Mesothelial cell of epicardium (in vitro differentiated cells): ENCODE results near the gene TAGLN. TPM values are rescaled to one million over a fixed set of nuclear protein-coding genes. Genes with fewer than 3 reads are reported as not detected.

Source experiments
- DNase-seq, 2 experiments: peaks; one replicate each; pipeline ENCODE4 v3.0.0; 2021; ENCODE audit warnings: low spot score in 2 of 2; ENCODE audit not compliant: unreplicated experiment in 2 of 2
- H3K27ac Mint-ChIP-seq: 2 replicates; pipeline ENCODE4 v1.8.0; 2021; ENCODE audit warnings: mixed read lengths
- H3K27me3 Mint-ChIP-seq: 2 replicates; pipeline ENCODE4 v1.8.0; 2021; ENCODE audit warnings: low read depth, mixed read lengths
- H3K36me3 Mint-ChIP-seq: 2 replicates; pipeline ENCODE4 v1.8.0; 2021; ENCODE audit warnings: mixed read lengths
- H3K4me1 Mint-ChIP-seq: 2 replicates; pipeline ENCODE4 v1.8.0; 2021; ENCODE audit warnings: mixed read lengths
- H3K4me3 Mint-ChIP-seq: 2 replicates; pipeline ENCODE4 v1.8.0; 2021; ENCODE audit warnings: mild to moderate bottlenecking, moderate library complexity, mixed read lengths
- H3K9me3 Mint-ChIP-seq: 2 replicates; pipeline ENCODE4 v1.8.0; 2021; ENCODE audit warnings: mixed read lengths
- total RNA-seq: library from RNA; stranded (reverse); gene quantifications from 3 replicates; pipeline ENCODE4 v1.2.1, GENCODE V29; 2021
- TF ChIP-seq, protein P1 (sequence below): fragments of 200-600 bp; sonication (generic); IDR thresholded peaks from one replicate; pipeline ENCODE4 v1.5.0; 2021; ENCODE audit warnings: antibody characterized with exemption; ENCODE audit not compliant: unreplicated experiment

Gene TAGLN
- total RNA-seq, 1 donor from 2014 or later = 197 TPM

GRCh38 chr11:117171404-117172061 lies 27.6 kb upstream of the TAGLN start:
- Mint-ChIP-seq H3K27ac (peak overlapping the region; percentile 58), H3K9me3 (no peaks in the 10 kb centered on the region), H3K36me3 (peaks cover 6% of the 10 kb centered on the region), H3K4me1 (peaks cover 47% of the 10 kb centered on the region), H3K27me3 (no peaks in the 10 kb centered on the region), H3K4me3 (no peak overlapping the region)
- no peak for DNase-seq
- TF ChIP-seq, protein P1, sequence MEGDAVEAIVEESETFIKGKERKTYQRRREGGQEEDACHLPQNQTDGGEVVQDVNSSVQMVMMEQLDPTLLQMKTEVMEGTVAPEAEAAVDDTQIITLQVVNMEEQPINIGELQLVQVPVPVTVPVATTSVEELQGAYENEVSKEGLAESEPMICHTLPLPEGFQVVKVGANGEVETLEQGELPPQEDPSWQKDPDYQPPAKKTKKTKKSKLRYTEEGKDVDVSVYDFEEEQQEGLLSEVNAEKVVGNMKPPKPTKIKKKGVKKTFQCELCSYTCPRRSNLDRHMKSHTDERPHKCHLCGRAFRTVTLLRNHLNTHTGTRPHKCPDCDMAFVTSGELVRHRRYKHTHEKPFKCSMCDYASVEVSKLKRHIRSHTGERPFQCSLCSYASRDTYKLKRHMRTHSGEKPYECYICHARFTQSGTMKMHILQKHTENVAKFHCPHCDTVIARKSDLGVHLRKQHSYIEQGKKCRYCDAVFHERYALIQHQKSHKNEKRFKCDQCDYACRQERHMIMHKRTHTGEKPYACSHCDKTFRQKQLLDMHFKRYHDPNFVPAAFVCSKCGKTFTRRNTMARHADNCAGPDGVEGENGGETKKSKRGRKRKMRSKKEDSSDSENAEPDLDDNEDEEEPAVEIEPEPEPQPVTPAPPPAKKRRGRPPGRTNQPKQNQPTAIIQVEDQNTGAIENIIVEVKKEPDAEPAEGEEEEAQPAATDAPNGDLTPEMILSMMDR = no peak

DNA sequence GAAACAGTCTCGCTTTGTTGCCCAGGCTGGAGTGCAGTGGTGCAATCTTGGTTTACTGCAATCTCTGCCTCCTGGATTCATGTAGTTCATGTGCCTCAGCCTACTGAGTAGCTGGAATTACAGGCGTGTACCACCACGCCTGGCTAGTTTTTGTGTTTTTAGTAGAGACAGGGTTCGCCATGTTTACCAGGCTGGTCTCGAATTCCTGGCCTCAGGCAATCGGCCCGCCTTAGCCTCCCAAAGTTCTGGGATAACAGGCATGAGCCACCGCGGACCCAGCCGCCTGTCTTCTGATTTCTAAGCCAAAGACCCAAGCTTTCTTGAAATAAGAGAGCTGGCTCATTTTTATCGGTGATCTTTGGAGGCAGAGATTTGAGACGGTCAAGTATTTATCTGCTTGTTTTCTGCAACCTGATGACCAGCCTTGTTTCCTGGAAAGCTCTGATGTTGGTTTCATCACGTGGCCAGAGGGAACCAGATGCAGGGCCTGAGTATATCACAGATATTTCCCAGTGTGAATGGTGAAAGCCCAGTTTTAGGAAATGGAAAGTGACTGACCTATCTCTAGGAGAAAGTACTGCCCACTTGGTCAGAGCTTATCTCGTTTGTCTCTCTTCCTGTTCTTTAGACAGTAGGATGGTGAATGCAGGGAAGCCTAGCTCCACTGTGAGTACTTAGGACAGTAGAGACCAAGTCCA lies 26.3 kb upstream of the TAGLN start:
- H3K9me3 Mint-ChIP-seq = no peaks in the 10 kb centered on the region
- peak overlapping the region; percentile 76 for H3K27ac Mint-ChIP-seq
- H3K4me3 Mint-ChIP-seq = no peak overlapping the region
- no peaks in the 10 kb centered on the region for H3K36me3 Mint-ChIP-seq
- no peaks in the 10 kb centered on the region for H3K27me3 Mint-ChIP-seq
- peaks cover 51% of the 10 kb centered on the region for H3K4me1 Mint-ChIP-seq
- no peak for DNase-seq
- TF ChIP-seq, protein P1 = no peak

- Mint-ChIP-seq H3K27me3 (no peaks in the 10 kb centered on the region), H3K36me3 (no peaks in the 10 kb centered on the region), H3K4me3 (no peak overlapping the region), H3K9me3 (no peaks in the 10 kb centered on the region), H3K4me1 (peaks cover 56% of the 10 kb centered on the region), H3K27ac (no peak overlapping the region)
- no peak for DNase-seq
- TF ChIP-seq, protein P1 = no peak
Measured at GRCh38 chr11:117175104-117175503, 24.1 kb upstream of the TAGLN start.

DNA sequence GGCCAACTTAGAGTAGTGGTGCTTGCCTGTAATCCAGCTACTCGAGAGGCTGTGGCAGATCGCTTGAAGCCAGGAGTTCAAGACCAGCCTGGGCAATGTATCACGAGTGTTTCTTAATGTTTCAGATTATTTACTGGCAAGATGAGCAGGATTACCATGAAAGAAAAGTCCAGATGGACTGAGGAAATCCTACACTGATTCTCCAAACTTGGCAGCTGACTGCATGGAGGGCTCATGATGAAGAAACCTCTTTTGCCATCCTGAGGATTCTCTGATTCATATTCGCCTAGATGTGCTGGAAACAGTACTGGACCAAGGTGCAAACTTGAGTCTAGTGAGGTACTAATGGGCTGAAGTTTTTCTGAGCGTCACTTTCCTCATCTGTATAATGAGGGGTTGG lies 23.4 kb upstream of the TAGLN start:
- H3K36me3 Mint-ChIP-seq = no peaks in the 10 kb centered on the region
- no peaks in the 10 kb centered on the region for H3K27me3 Mint-ChIP-seq
- H3K9me3 Mint-ChIP-seq = no peaks in the 10 kb centered on the region
- no peak overlapping the region for H3K4me3 Mint-ChIP-seq
- TF ChIP-seq, protein P1 = no peak
- H3K4me1 Mint-ChIP-seq = peaks cover 54% of the 10 kb centered on the region
- no peak overlapping the region for H3K27ac Mint-ChIP-seq
- no peak for DNase-seq

GRCh38 chr11:117176186-117176585 lies 23.0 kb upstream of the TAGLN start:
- H3K4me3 Mint-ChIP-seq = no peak overlapping the region
- no peaks in the 10 kb centered on the region for H3K36me3 Mint-ChIP-seq
- H3K4me1 Mint-ChIP-seq = peaks cover 54% of the 10 kb centered on the region
- TF ChIP-seq, protein P1 = no peak
- no peak for DNase-seq
- H3K27me3 Mint-ChIP-seq = no peaks in the 10 kb centered on the region
- no peaks in the 10 kb centered on the region for H3K9me3 Mint-ChIP-seq
- H3K27ac Mint-ChIP-seq = no peak overlapping the region
